K562 (cell line): Measurements from ENCODE around the gene KIF23. TPM values are rescaled to one million over a fixed set of nuclear protein-coding genes. Genes with fewer than 3 reads are reported as not detected.

Experiments
- ATAC-seq: fragments of 200-7000 bp; cut with Tn5 transposase; 3 replicates; pipeline ENCODE4 v1.9.1; 2020; ENCODE audit warnings: moderate library complexity
- BruUV-seq: library from RNA; stranded (reverse); fragments of 400-500 nt; replicated peaks from 2 replicates; lab custom pipeline; 2021; lab: Mats Ljungman, UMichigan
- CTCF ChIA-PET: fragments of 300-600 bp; formaldehyde crosslinking; extraction: SDS; loops from one replicate; lab custom pipeline; 2021; ENCODE audit warnings: low intra/inter-chr PET ratio; lab: Yijun Ruan, JAX
- POLR2A ChIA-PET: fragments of 300-600, 350-650 bp; sonication (Branson Sonifier 250); formaldehyde crosslinking; extraction: SDS; loops from one replicate; lab custom pipeline; 2021; ENCODE audit warnings: antibody characterized with exemption, inconsistent platforms; lab: Yijun Ruan, JAX
- DNase-seq, 4 experiments: peaks; one replicate each; pipeline versions ENCODE4 v3.0.0 to v3.0.0-alpha.2; 2011 to 2018; ENCODE audit warnings: low spot score in 3 of 4, mixed read lengths in 3 of 4; ENCODE audit errors: extremely low read depth in 1 of 4
- FAIRE-seq: peaks from 2 replicates; lab custom pipeline; 2011; peaks lifted over from hg19 to GRCh38; lab: Jason Lieb, UNC
- H2AFZ ChIP-seq: 2 replicates; pipeline ENCODE4 v1.6.0; 2011; ENCODE audit warnings: low read depth, low read length, control low read depth, inconsistent platforms
- H3K27ac ChIP-seq: fragments of 200-600 bp; 3 replicates; pipeline ENCODE4 v1.8.0; 2011; ENCODE audit warnings: low read depth, mild to moderate bottlenecking, control low read depth, inconsistent platforms, low read length, moderate library complexity, mixed read lengths; ENCODE audit errors: extremely low read depth
- H3K27me3 ChIP-seq, 2 experiments: fragments of 300-600 bp in 1 of 2; 2 replicates in 1 of 2; 3 replicates in 1 of 2; pipeline versions ENCODE4 v1.6.0 to v1.8.0; 2011; ENCODE audit warnings: inconsistent platforms in 2 of 2, low read length in 2 of 2, mild to moderate bottlenecking in 1 of 2, mixed read lengths in 1 of 2, moderate library complexity in 1 of 2; ENCODE audit not compliant: control insufficient read depth in 2 of 2, insufficient read depth in 2 of 2
- H3K36me3 ChIP-seq: fragments of 300-600 bp; 3 replicates; pipeline ENCODE4 v1.8.0; 2011; ENCODE audit warnings: mild to moderate bottlenecking, low read length, inconsistent platforms; ENCODE audit not compliant: control insufficient read depth, insufficient read depth
- H3K4me1 ChIP-seq, 2 experiments: fragments of 200-600 bp in 1 of 2; replicated peaks in 1 of 2; 2 replicates in 1 of 2; 3 replicates in 1 of 2; pipeline versions ENCODE4 v1.5.1 to v1.8.0; 2011; ENCODE audit warnings: inconsistent platforms in 2 of 2, low read length in 2 of 2, mild to moderate bottlenecking in 1 of 2, mixed read lengths in 1 of 2, moderate library complexity in 1 of 2; ENCODE audit not compliant: control insufficient read depth in 2 of 2, insufficient read depth in 2 of 2
- H3K4me2 ChIP-seq: 2 replicates; pipeline ENCODE4 v1.6.1; 2011; ENCODE audit warnings: low read length, control low read depth, inconsistent platforms, mixed read lengths; ENCODE audit not compliant: insufficient read depth
- H3K4me3 ChIP-seq: fragments of 200-600 bp; sonication (generic), shearing (Covaris generic); 2 replicates; pipeline ENCODE4 v1.5.1; 2016; ENCODE audit warnings: control low read depth, inconsistent platforms
- H3K79me2 ChIP-seq: fragments of 200-600 bp; 3 replicates; pipeline ENCODE4 v1.8.0; 2011; ENCODE audit warnings: low read length, inconsistent platforms; ENCODE audit not compliant: control insufficient read depth, insufficient read depth
- H3K9ac ChIP-seq, 2 experiments: 2 replicates each; pipeline versions ENCODE4 v1.6.0 to v1.6.1; 2011; ENCODE audit warnings: low read depth in 2 of 2, low read length in 2 of 2, control low read depth in 1 of 2, inconsistent platforms in 1 of 2, mild to moderate bottlenecking in 1 of 2, mixed read lengths in 1 of 2; ENCODE audit not compliant: insufficient read depth in 1 of 2
- H3K9me1 ChIP-seq: one replicate; pipeline ENCODE4 v1.6.0; 2011; ENCODE audit warnings: inconsistent platforms, mild to moderate bottlenecking, low read length, moderate library complexity; ENCODE audit not compliant: control insufficient read depth, insufficient read depth
- H3K9me3 ChIP-seq: replicated peaks from 2 replicates; pipeline ENCODE4 v1.5.1; 2011; ENCODE audit warnings: low read depth, low read length, inconsistent platforms; ENCODE audit not compliant: control insufficient read depth, insufficient read depth
- H4K20me1 ChIP-seq: replicated peaks from 2 replicates; pipeline ENCODE4 v1.6.1; 2011; ENCODE audit warnings: low read length, inconsistent platforms, mixed read lengths; ENCODE audit not compliant: control insufficient read depth, insufficient read depth
- ZBTB2 ChIP-seq: fragments of 450-650 bp; IDR thresholded peaks from 2 replicates; pipeline ENCODE4 v1.6.1; 2016; ENCODE audit warnings: antibody characterized with exemption
- ZBTB40 ChIP-seq, 2 experiments: fragments of 450-650 bp in 1 of 2; sonication (generic) in 1 of 2; formaldehyde crosslinking in 1 of 2; IDR thresholded peaks; 2 replicates each; pipeline versions ENCODE4 v1.7.1 to v1.9.0; 2016 to 2022; ENCODE audit warnings: inconsistent platforms in 1 of 2, mild to moderate bottlenecking in 1 of 2, missing genetic modification reagents in 1 of 2
- ZNF146 ChIP-seq: IDR thresholded peaks from one replicate; pipeline ENCODE4 v1.6.1; 2018; ENCODE audit warnings: missing compliant biosample characterization; ENCODE audit not compliant: unreplicated experiment
- WGBS: fragments of 100-300 bp; shearing (Covaris generic); methylation state at CpG from one replicate; pipeline ENCODE4 v1.1.6; 2016; ENCODE audit warnings: low coverage, mixed read lengths; ENCODE audit not compliant: insufficient coverage; ENCODE audit errors: missing lambda C conversion rate; 5-methylcytosine and 5-hydroxymethylcytosine counted together
- in situ Hi-C: fragments of 300-500 bp; cut with MboI; formaldehyde crosslinking; loops from 4 replicates; pipeline ENCODE4 v1.15.0; 2018; ENCODE audit warnings: inconsistent platforms, mixed read lengths
- intact Hi-C: fragments of 100-400 bp; cut with micrococcal nuclease; formaldehyde crosslinking; loops from 2 replicates; pipeline ENCODE4 v1.14.2; 2022
- polyA plus RNA-seq, 8 experiments: library from polyadenylated mRNA; depleted of rRNA in 4 of 8; stranded (reverse) in 5 of 8; unstranded in 3 of 8; fragments of >200 nt; fragmentation: Nextera tagmentation in 2 of 8; fragmentation: Illumina TruSeq in 1 of 8; extraction: Ambion mirVana in 2 of 8; extraction: Trizol in 1 of 8; gene quantifications; 2 replicates each; pipeline versions ENCODE4 v1.2.1 to v1.2.3, GENCODE V29; 2011 to 2014; ENCODE audit warnings: inconsistent platforms in 1 of 8, missing spikeins in 1 of 8
- total RNA-seq, 7 experiments: library from RNA; depleted of rRNA in 6 of 7; stranded (reverse); fragments of >200 nt in 6 of 7; fragmentation: Illumina TruSeq in 2 of 7; extraction: Trizol in 2 of 7; gene quantifications; 2 replicates each; pipeline versions ENCODE4 v1.2.1 to v1.2.3, GENCODE V29; 2011 to 2021; ENCODE audit warnings: low replicate concordance in 1 of 7

Gene KIF23
- total and polyA plus RNA-seq, 9 of the 15 experiments (the other 6 are each of a cell fraction or from before 2014, with no cell fraction given) = 29.4 to 58.2 (median 41.9) TPM

- no peak for DNase-seq
- H3K4me3 ChIP-seq = no peak overlapping the region
- no peaks in the 10 kb centered on the region for H3K9me3 ChIP-seq
- no peak for FAIRE-seq
- no peak overlapping the region for H3K27ac ChIP-seq
- no peak for ATAC-seq
- no peak overlapping the region for H2AFZ ChIP-seq
- H3K4me1 ChIP-seq = no peaks in the 10 kb centered on the region
- in situ Hi-C loops = no loop called here
- no peaks in the 10 kb centered on the region for H4K20me1 ChIP-seq
- no peak overlapping the region for H3K4me2 ChIP-seq
- no peaks in the 10 kb centered on the region for H3K36me3 ChIP-seq
- TF ChIP-seq ZBTB40 (IDR thresholded peaks at IDR 0.05) = no peak
- TF ChIP-seq ZBTB40 (CRISPR knock-in tag; IDR thresholded peaks at IDR 0.05) = no peak
- no peak for TF ChIP-seq ZBTB2
- TF ChIP-seq ZNF146 (CRISPR knock-in tag) = no peak
- BruUV-seq = no TSS peak
- intact Hi-C loops = no loop called here
- H3K9ac ChIP-seq = no peak overlapping the region
- ChIA-PET CTCF (no interaction called here), POLR2A (interaction anchor here (0.6 kb wide), 1 partner anchor 8 kb away, joined by 3 read pairs; no protein-coding TSS in a partner anchor)
- WGBS = 0% methylated on average over 4 of the region's 4 CpGs
- H3K79me2 ChIP-seq = no peaks in the 10 kb centered on the region
- no peaks in the 10 kb centered on the region for H3K9me1 ChIP-seq
- H3K27me3 ChIP-seq = peaks cover 0 to 16% of the 10 kb centered on the region in 2 experiments; a peak in 3 of 5 replicates
These were observed 68.6 kb downstream of the KIF23 start for GRCh38 chr15:69482686-69483256.
